Measurements from ENCODE around the gene VPS52. TPM values are rescaled to one million over a fixed set of nuclear protein-coding genes. Genes with fewer than 3 reads are reported as not detected.
A peak's percentile ranks its signal among the peaks of the same experiment; 100 is the strongest.

The VPS52 gene
- total and polyA plus RNA-seq, 2 donors (not counting 1 experiment from before 2014, with no cell fraction given), result 44.9 to 53.2 TPM

- Histone ChIP-seq H3K36me3 (ENCODE audit: control insufficient read depth, insufficient read depth, low read length) (peaks cover 31% of the 10 kb centered on the region), H3K4me3 (replicated peaks in 1 of 4; ENCODE audit: control extremely low read depth in 1 of 4, insufficient read depth in 1 of 4, low read depth in 3 of 4, low read length in 4 of 4) (no peak overlapping the region), H3K79me2 (ENCODE audit: control insufficient read depth, insufficient read depth, low read length) (peaks cover 4% of the 10 kb centered on the region), H2AFZ (ENCODE audit: low read length) (no peak overlapping the region), H3K4me1 (ENCODE audit: control insufficient read depth, extremely low read depth, insufficient read depth, low read length) (peaks cover 9% of the 10 kb centered on the region), H3K4me2 (ENCODE audit: extremely low read depth, insufficient read depth, low read length) (no peak overlapping the region), H3K9ac (ENCODE audit: insufficient read depth, low read length) (no peak overlapping the region), H3K9me3 (ENCODE audit: control insufficient read depth, insufficient read depth, low read depth, low read length) (no peaks in the 10 kb centered on the region), H3K27me3 (ENCODE audit: control insufficient read depth, insufficient read depth, low read length) (no peaks in the 10 kb centered on the region), H4K20me1 (ENCODE audit: control insufficient read depth, extremely low read depth, insufficient read depth, low read length) (no peaks in the 10 kb centered on the region), H3K27ac (ENCODE audit: insufficient read depth, low read length) (no peak overlapping the region)
- TF ChIP-seq CTCF (conservative IDR thresholded peaks at IDR 0.05 in 1 of 2, IDR thresholded peaks at IDR 0.05 in 1 of 2; ENCODE audit: low read depth in 1 of 2, low read length in 2 of 2) (no peak), EZH2 (IDR thresholded peaks at IDR 0.05; ENCODE audit: low read length, missing control alignments) (no peak)
- no peak for DNase-seq (ENCODE audit: low read depth in 2 of 2)
Measured at GRCh38 chr6:33280539-33280938, 8.9 kb upstream of the VPS52 start.

- Histone ChIP-seq H3K9me3 (ENCODE audit: control insufficient read depth, insufficient read depth, low read depth, low read length) (no peaks in the 10 kb centered on the region), H3K79me2 (ENCODE audit: control insufficient read depth, insufficient read depth, low read length) (peaks cover 9% of the 10 kb centered on the region), H3K36me3 (ENCODE audit: control insufficient read depth, insufficient read depth, low read length) (peaks cover 29% of the 10 kb centered on the region), H4K20me1 (ENCODE audit: control insufficient read depth, extremely low read depth, insufficient read depth, low read length) (no peaks in the 10 kb centered on the region), H3K4me3 (replicated peaks in 1 of 4; ENCODE audit: control extremely low read depth in 1 of 4, insufficient read depth in 1 of 4, low read depth in 3 of 4, low read length in 4 of 4) (no peak overlapping the region), H3K9ac (ENCODE audit: insufficient read depth, low read length) (no peak overlapping the region), H3K27me3 (ENCODE audit: control insufficient read depth, insufficient read depth, low read length) (no peaks in the 10 kb centered on the region), H3K4me2 (ENCODE audit: extremely low read depth, insufficient read depth, low read length) (no peak overlapping the region), H3K27ac (ENCODE audit: insufficient read depth, low read length) (no peak overlapping the region), H3K4me1 (ENCODE audit: control insufficient read depth, extremely low read depth, insufficient read depth, low read length) (peaks cover 11% of the 10 kb centered on the region), H2AFZ (ENCODE audit: low read length) (no peak overlapping the region)
- peak; percentile 42 to 45 for DNase-seq (ENCODE audit: low read depth in 2 of 2)
- TF ChIP-seq CTCF (conservative IDR thresholded peaks at IDR 0.05 in 1 of 2, IDR thresholded peaks at IDR 0.05 in 1 of 2; ENCODE audit: low read depth in 1 of 2, low read length in 2 of 2), result peak; percentile 36 to 49
- TF ChIP-seq EZH2 (IDR thresholded peaks at IDR 0.05; ENCODE audit: low read length, missing control alignments), result no peak
Measured at GRCh38 chr6:33279971-33280511, 8.4 kb upstream of the VPS52 start.

- TF ChIP-seq EZH2 (IDR thresholded peaks at IDR 0.05; ENCODE audit: low read length, missing control alignments), result no peak
- TF ChIP-seq CTCF (conservative IDR thresholded peaks at IDR 0.05 in 1 of 2, IDR thresholded peaks at IDR 0.05 in 1 of 2; ENCODE audit: low read depth in 1 of 2, low read length in 2 of 2), result no peak
- Histone ChIP-seq H3K27me3 (ENCODE audit: control insufficient read depth, insufficient read depth, low read length) (no peaks in the 10 kb centered on the region), H2AFZ (ENCODE audit: low read length) (no peak overlapping the region), H3K4me2 (ENCODE audit: extremely low read depth, insufficient read depth, low read length) (no peak overlapping the region), H3K4me3 (replicated peaks in 1 of 4; ENCODE audit: control extremely low read depth in 1 of 4, insufficient read depth in 1 of 4, low read depth in 3 of 4, low read length in 4 of 4) (no peak overlapping the region), H3K9ac (ENCODE audit: insufficient read depth, low read length) (no peak overlapping the region), H4K20me1 (ENCODE audit: control insufficient read depth, extremely low read depth, insufficient read depth, low read length) (no peaks in the 10 kb centered on the region), H3K27ac (ENCODE audit: insufficient read depth, low read length) (no peak overlapping the region), H3K36me3 (ENCODE audit: control insufficient read depth, insufficient read depth, low read length) (peaks cover 31% of the 10 kb centered on the region), H3K79me2 (ENCODE audit: control insufficient read depth, insufficient read depth, low read length) (peaks cover 17% of the 10 kb centered on the region), H3K4me1 (ENCODE audit: control insufficient read depth, extremely low read depth, insufficient read depth, low read length) (peaks cover 12% of the 10 kb centered on the region), H3K9me3 (ENCODE audit: control insufficient read depth, insufficient read depth, low read depth, low read length) (no peaks in the 10 kb centered on the region)
- DNase-seq (ENCODE audit: low read depth in 2 of 2), result no peak
Measured at GRCh38 chr6:33279257-33279695, 7.6 kb upstream of the VPS52 start.

Data from fibroblast of lung (primary cell).